K562 (cell line): Measurements from ENCODE around the gene CD164L2. TPM values are rescaled to one million over a fixed set of nuclear protein-coding genes. Genes with fewer than 3 reads are reported as not detected.

Experiments
- ATAC-seq: fragments of 200-7000 bp; cut with Tn5 transposase; 3 replicates; pipeline ENCODE4 v1.9.1; 2020; ENCODE audit warnings: moderate library complexity
- BruUV-seq: library from RNA; stranded (reverse); fragments of 400-500 nt; replicated peaks from 2 replicates; lab custom pipeline; 2021; lab: Mats Ljungman, UMichigan
- CTCF ChIA-PET: fragments of 300-600 bp; formaldehyde crosslinking; extraction: SDS; loops from one replicate; lab custom pipeline; 2021; ENCODE audit warnings: low intra/inter-chr PET ratio; lab: Yijun Ruan, JAX
- POLR2A ChIA-PET: fragments of 300-600, 350-650 bp; sonication (Branson Sonifier 250); formaldehyde crosslinking; extraction: SDS; loops from one replicate; lab custom pipeline; 2021; ENCODE audit warnings: antibody characterized with exemption, inconsistent platforms; lab: Yijun Ruan, JAX
- DNase-seq, 4 experiments: peaks; one replicate each; pipeline versions ENCODE4 v3.0.0 to v3.0.0-alpha.2; 2011 to 2018; ENCODE audit warnings: low spot score in 3 of 4, mixed read lengths in 3 of 4; ENCODE audit errors: extremely low read depth in 1 of 4
- FAIRE-seq: peaks from 2 replicates; lab custom pipeline; 2011; peaks lifted over from hg19 to GRCh38; lab: Jason Lieb, UNC
- H2AFZ ChIP-seq: 2 replicates; pipeline ENCODE4 v1.6.0; 2011; ENCODE audit warnings: low read depth, low read length, control low read depth, inconsistent platforms
- H3K27ac ChIP-seq: fragments of 200-600 bp; 3 replicates; pipeline ENCODE4 v1.8.0; 2011; ENCODE audit warnings: low read depth, mild to moderate bottlenecking, control low read depth, inconsistent platforms, low read length, moderate library complexity, mixed read lengths; ENCODE audit errors: extremely low read depth
- H3K27me3 ChIP-seq, 2 experiments: fragments of 300-600 bp in 1 of 2; 2 replicates in 1 of 2; 3 replicates in 1 of 2; pipeline versions ENCODE4 v1.6.0 to v1.8.0; 2011; ENCODE audit warnings: inconsistent platforms in 2 of 2, low read length in 2 of 2, mild to moderate bottlenecking in 1 of 2, mixed read lengths in 1 of 2, moderate library complexity in 1 of 2; ENCODE audit not compliant: control insufficient read depth in 2 of 2, insufficient read depth in 2 of 2
- H3K36me3 ChIP-seq: fragments of 300-600 bp; 3 replicates; pipeline ENCODE4 v1.8.0; 2011; ENCODE audit warnings: mild to moderate bottlenecking, low read length, inconsistent platforms; ENCODE audit not compliant: control insufficient read depth, insufficient read depth
- H3K4me1 ChIP-seq, 2 experiments: fragments of 200-600 bp in 1 of 2; replicated peaks in 1 of 2; 2 replicates in 1 of 2; 3 replicates in 1 of 2; pipeline versions ENCODE4 v1.5.1 to v1.8.0; 2011; ENCODE audit warnings: inconsistent platforms in 2 of 2, low read length in 2 of 2, mild to moderate bottlenecking in 1 of 2, mixed read lengths in 1 of 2, moderate library complexity in 1 of 2; ENCODE audit not compliant: control insufficient read depth in 2 of 2, insufficient read depth in 2 of 2
- H3K4me2 ChIP-seq: 2 replicates; pipeline ENCODE4 v1.6.1; 2011; ENCODE audit warnings: low read length, control low read depth, inconsistent platforms, mixed read lengths; ENCODE audit not compliant: insufficient read depth
- H3K4me3 ChIP-seq: fragments of 200-600 bp; sonication (generic), shearing (Covaris generic); 2 replicates; pipeline ENCODE4 v1.5.1; 2016; ENCODE audit warnings: control low read depth, inconsistent platforms
- H3K79me2 ChIP-seq: fragments of 200-600 bp; 3 replicates; pipeline ENCODE4 v1.8.0; 2011; ENCODE audit warnings: low read length, inconsistent platforms; ENCODE audit not compliant: control insufficient read depth, insufficient read depth
- H3K9ac ChIP-seq, 2 experiments: 2 replicates each; pipeline versions ENCODE4 v1.6.0 to v1.6.1; 2011; ENCODE audit warnings: low read depth in 2 of 2, low read length in 2 of 2, control low read depth in 1 of 2, inconsistent platforms in 1 of 2, mild to moderate bottlenecking in 1 of 2, mixed read lengths in 1 of 2; ENCODE audit not compliant: insufficient read depth in 1 of 2
- H3K9me1 ChIP-seq: one replicate; pipeline ENCODE4 v1.6.0; 2011; ENCODE audit warnings: inconsistent platforms, mild to moderate bottlenecking, low read length, moderate library complexity; ENCODE audit not compliant: control insufficient read depth, insufficient read depth
- H3K9me3 ChIP-seq: replicated peaks from 2 replicates; pipeline ENCODE4 v1.5.1; 2011; ENCODE audit warnings: low read depth, low read length, inconsistent platforms; ENCODE audit not compliant: control insufficient read depth, insufficient read depth
- H4K20me1 ChIP-seq: replicated peaks from 2 replicates; pipeline ENCODE4 v1.6.1; 2011; ENCODE audit warnings: low read length, inconsistent platforms, mixed read lengths; ENCODE audit not compliant: control insufficient read depth, insufficient read depth
- POLR2AphosphoS5 ChIP-seq: IDR thresholded peaks from 2 replicates; pipeline ENCODE4 v1.6.1; 2011; ENCODE audit warnings: mild to moderate bottlenecking, low read depth, low read length, moderate library complexity; ENCODE audit not compliant: control insufficient read depth, insufficient read depth
- ZKSCAN8 ChIP-seq: fragments of 200-800 bp; sonication (Bioruptor generic); IDR thresholded peaks from 2 replicates; pipeline ENCODE4 v1.6.1; 2016; ENCODE audit warnings: missing genetic modification characterization, missing compliant biosample characterization
- WGBS: fragments of 100-300 bp; shearing (Covaris generic); methylation state at CpG from one replicate; pipeline ENCODE4 v1.1.6; 2016; ENCODE audit warnings: low coverage, mixed read lengths; ENCODE audit not compliant: insufficient coverage; ENCODE audit errors: missing lambda C conversion rate; 5-methylcytosine and 5-hydroxymethylcytosine counted together
- in situ Hi-C: fragments of 300-500 bp; cut with MboI; formaldehyde crosslinking; loops from 4 replicates; pipeline ENCODE4 v1.15.0; 2018; ENCODE audit warnings: inconsistent platforms, mixed read lengths
- intact Hi-C: fragments of 100-400 bp; cut with micrococcal nuclease; formaldehyde crosslinking; loops from 2 replicates; pipeline ENCODE4 v1.14.2; 2022
- polyA plus RNA-seq, 8 experiments: library from polyadenylated mRNA; depleted of rRNA in 4 of 8; stranded (reverse) in 5 of 8; unstranded in 3 of 8; fragments of >200 nt; fragmentation: Nextera tagmentation in 2 of 8; fragmentation: Illumina TruSeq in 1 of 8; extraction: Ambion mirVana in 2 of 8; extraction: Trizol in 1 of 8; gene quantifications; 2 replicates each; pipeline versions ENCODE4 v1.2.1 to v1.2.3, GENCODE V29; 2011 to 2014; ENCODE audit warnings: inconsistent platforms in 1 of 8, missing spikeins in 1 of 8
- total RNA-seq, 7 experiments: library from RNA; depleted of rRNA in 6 of 7; stranded (reverse); fragments of >200 nt in 6 of 7; fragmentation: Illumina TruSeq in 2 of 7; extraction: Trizol in 2 of 7; gene quantifications; 2 replicates each; pipeline versions ENCODE4 v1.2.1 to v1.2.3, GENCODE V29; 2011 to 2021; ENCODE audit warnings: low replicate concordance in 1 of 7

CD164L2 gene
- total and polyA plus RNA-seq, 9 of the 15 experiments (the other 6 are each of a cell fraction or from before 2014, with no cell fraction given) = 0.08 to 0.92 (median 0.38) TPM; not detected in 1

- TF ChIP-seq ZKSCAN8 (CRISPR knock-in tag) = no peak
These were observed 19.1 kb downstream of the CD164L2 start (continued) for GRCh38 chr1:27363766-27364695.

- FAIRE-seq (no peak), ATAC-seq (no peak), DNase-seq (no peak)
- H3K79me2 ChIP-seq = no peaks in the 10 kb centered on the region
- no peaks in the 10 kb centered on the region for H3K9me1 ChIP-seq
- CTCF ChIA-PET = no interaction called here
- H3K27me3 ChIP-seq = no peaks in the 10 kb centered on the region
- POLR2A ChIA-PET = interaction anchor here (0.6 to 1.1 kb wide), 3 partner anchors 9 to 48 kb away, joined by 3 to 5 read pairs (median 3); no protein-coding TSS in a partner anchor
- no peak overlapping the region for H3K9ac ChIP-seq
- no peak overlapping the region for H3K4me2 ChIP-seq
- TF ChIP-seq POLR2AphosphoS5 = no peak
- BruUV-seq = no TSS peak
- H3K27ac ChIP-seq = no peak overlapping the region
- peaks cover 4% of the 10 kb centered on the region; the same call in 1 of the 3 replicates for H3K36me3 ChIP-seq
- H3K9me3 ChIP-seq = no peaks in the 10 kb centered on the region
- H2AFZ ChIP-seq = no peak overlapping the region
- no peak overlapping the region for H3K4me3 ChIP-seq
- in situ Hi-C loops = no loop called here
- peaks cover 18 to 72% of the 10 kb centered on the region in 2 experiments for H3K4me1 ChIP-seq
- peaks cover 10% of the 10 kb centered on the region; the same call in 1 of the 2 replicates for H4K20me1 ChIP-seq
- intact Hi-C loops = loop anchor here (10.0 kb wide), 1 partner anchor 167 kb away; no protein-coding TSS in a partner anchor
- 70% methylated on average over 8 of the region's 8 CpGs for WGBS
These were observed 21.6 kb downstream of the CD164L2 start for GRCh38 chr1:27361553-27361952.
